ENCODE results near the gene PTPN2.

- TF ChIP-seq POLR2AphosphoS5 (IDR thresholded peaks at IDR 0.05; ENCODE audit: low read depth) (no peak), CTCF (conservative IDR thresholded peaks at IDR 0.05; ENCODE audit: low read depth in 2 of 2) (no peak), ZNF331 (CRISPR knock-in tag; IDR thresholded peaks at IDR 0.05; ENCODE audit: low read depth) (no peak), EZH2 (IDR thresholded peaks at IDR 0.05; ENCODE audit: low read depth, unreplicated experiment) (no peak)
These were observed 44.9 kb downstream of the PTPN2 start for GRCh38 chr18:12839057-12839525.

Measured in GM23338 (cell line).